ENCODE measurements around the gene DGKD.

Gene DGKD

DNA sequence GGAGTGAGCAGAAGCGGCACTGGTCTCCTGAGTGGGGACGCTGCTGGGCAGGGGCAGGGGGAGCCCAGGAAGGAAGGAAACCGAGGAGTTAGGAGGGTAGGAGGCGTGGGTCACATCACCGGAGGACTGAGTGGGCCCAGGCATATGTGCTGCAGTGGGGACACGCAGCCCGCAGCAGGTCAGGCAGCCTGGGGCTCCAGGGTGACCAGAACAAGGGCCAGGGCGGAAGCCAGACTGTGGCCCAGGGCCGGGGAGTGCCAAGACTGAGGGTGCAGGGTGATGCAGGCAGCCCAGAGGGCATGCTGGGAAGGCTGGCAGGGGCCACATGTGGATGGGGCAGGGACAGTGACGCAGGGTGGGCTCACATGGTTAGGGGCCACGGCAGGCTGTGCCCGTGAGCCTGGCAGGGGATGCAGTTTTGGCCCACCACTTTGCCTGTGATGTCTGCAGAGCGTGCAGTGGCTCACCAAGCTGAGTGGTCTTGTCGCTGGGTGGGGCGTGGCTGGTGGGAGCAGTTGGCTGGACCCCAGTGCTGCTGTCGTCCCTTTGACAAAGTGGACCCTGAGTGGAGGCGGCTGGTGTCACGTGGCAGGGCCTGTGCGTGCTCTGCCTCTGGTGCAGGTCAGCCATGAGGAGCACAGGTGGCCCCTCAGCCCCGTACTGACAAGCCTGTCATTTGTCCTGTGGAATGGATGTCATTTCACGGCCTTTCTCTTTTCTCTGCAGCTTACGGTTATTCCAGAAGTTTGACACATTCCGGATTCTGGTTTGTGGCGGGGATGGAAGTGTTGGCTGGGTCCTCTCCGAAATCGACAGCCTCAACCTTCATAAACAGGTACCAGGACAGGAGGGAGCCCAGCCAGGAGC is 87.1 kb downstream of the DGKD start:
- Histone ChIP-seq H3K9me3 (ENCODE audit: insufficient read depth, low read depth, low read length) (no peaks in the 10 kb centered on the region), H3K4me3 (ENCODE audit: low read length, poor library complexity, severe bottlenecking) (no peak overlapping the region), H3K9me2 (replicated peaks; ENCODE audit: low read depth, low read length) (no peaks in the 10 kb centered on the region), H3K4me2 (ENCODE audit: low read depth, low read length, poor library complexity, severe bottlenecking) (no peak overlapping the region), H2AFZ (ENCODE audit: low read length) (no peak overlapping the region), H3K27me3 (ENCODE audit: insufficient read depth, low read length, poor library complexity, severe bottlenecking) (no peaks in the 10 kb centered on the region), H3K4me1 (ENCODE audit: insufficient read depth, low read length, poor library complexity, severe bottlenecking) (no peaks in the 10 kb centered on the region), H3K36me3 (ENCODE audit: insufficient read depth, low read length) (peaks cover 92% of the 10 kb centered on the region; the same call in 1 of the 2 replicates), H3F3A (ENCODE audit: low read depth) (no peaks in the 10 kb centered on the region), H4K20me1 (ENCODE audit: insufficient read depth, low read length, poor library complexity, severe bottlenecking) (no peaks in the 10 kb centered on the region), H3K9ac (ENCODE audit: low read depth, low read length, poor library complexity, severe bottlenecking) (no peak overlapping the region), H3K79me2 (ENCODE audit: insufficient read depth, low read length) (no peaks in the 10 kb centered on the region)
- no peak for TF ChIP-seq EZH2phosphoT487 (IDR thresholded peaks at IDR 0.05; ENCODE audit: borderline replicate concordance)
- TF ChIP-seq, protein P1, sequence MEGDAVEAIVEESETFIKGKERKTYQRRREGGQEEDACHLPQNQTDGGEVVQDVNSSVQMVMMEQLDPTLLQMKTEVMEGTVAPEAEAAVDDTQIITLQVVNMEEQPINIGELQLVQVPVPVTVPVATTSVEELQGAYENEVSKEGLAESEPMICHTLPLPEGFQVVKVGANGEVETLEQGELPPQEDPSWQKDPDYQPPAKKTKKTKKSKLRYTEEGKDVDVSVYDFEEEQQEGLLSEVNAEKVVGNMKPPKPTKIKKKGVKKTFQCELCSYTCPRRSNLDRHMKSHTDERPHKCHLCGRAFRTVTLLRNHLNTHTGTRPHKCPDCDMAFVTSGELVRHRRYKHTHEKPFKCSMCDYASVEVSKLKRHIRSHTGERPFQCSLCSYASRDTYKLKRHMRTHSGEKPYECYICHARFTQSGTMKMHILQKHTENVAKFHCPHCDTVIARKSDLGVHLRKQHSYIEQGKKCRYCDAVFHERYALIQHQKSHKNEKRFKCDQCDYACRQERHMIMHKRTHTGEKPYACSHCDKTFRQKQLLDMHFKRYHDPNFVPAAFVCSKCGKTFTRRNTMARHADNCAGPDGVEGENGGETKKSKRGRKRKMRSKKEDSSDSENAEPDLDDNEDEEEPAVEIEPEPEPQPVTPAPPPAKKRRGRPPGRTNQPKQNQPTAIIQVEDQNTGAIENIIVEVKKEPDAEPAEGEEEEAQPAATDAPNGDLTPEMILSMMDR (conservative IDR thresholded peaks at IDR 0.05; ENCODE audit: low read length): no peak

DNA sequence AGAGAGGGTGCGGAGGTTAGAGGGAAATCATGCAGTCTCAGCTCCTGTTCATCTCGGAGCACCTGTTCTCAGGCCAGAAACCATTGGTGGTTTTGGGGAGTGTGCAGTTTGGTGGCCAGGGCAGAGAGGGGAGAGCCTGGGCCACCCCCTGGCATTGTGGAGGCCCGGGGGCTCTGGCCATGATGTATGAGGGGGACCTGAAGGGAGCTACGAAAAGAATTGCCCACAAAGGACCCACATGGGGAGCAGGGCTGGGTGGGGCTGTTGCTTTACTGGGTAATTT is 87.7 kb downstream of the DGKD start:
- peaks cover 92% of the 10 kb centered on the region; the same call in 1 of the 2 replicates for H3K36me3 ChIP-seq (ENCODE audit: insufficient read depth, low read length)
- H3K4me1 ChIP-seq (ENCODE audit: insufficient read depth, low read length, poor library complexity, severe bottlenecking): no peaks in the 10 kb centered on the region
- no peak overlapping the region for H2AFZ ChIP-seq (ENCODE audit: low read length)
- no peak for TF ChIP-seq EZH2phosphoT487 (IDR thresholded peaks at IDR 0.05; ENCODE audit: borderline replicate concordance)
- TF ChIP-seq, protein P1 (conservative IDR thresholded peaks at IDR 0.05; ENCODE audit: low read length): no peak
- no peaks in the 10 kb centered on the region for H3K79me2 ChIP-seq (ENCODE audit: insufficient read depth, low read length)
- no peaks in the 10 kb centered on the region for H3K9me3 ChIP-seq (ENCODE audit: insufficient read depth, low read depth, low read length)
- H4K20me1 ChIP-seq (ENCODE audit: insufficient read depth, low read length, poor library complexity, severe bottlenecking): no peaks in the 10 kb centered on the region
- H3F3A ChIP-seq (ENCODE audit: low read depth): no peaks in the 10 kb centered on the region
- H3K4me3 ChIP-seq (ENCODE audit: low read length, poor library complexity, severe bottlenecking): no peak overlapping the region
- H3K27me3 ChIP-seq (ENCODE audit: insufficient read depth, low read length, poor library complexity, severe bottlenecking): no peaks in the 10 kb centered on the region
- H3K9ac ChIP-seq (ENCODE audit: low read depth, low read length, poor library complexity, severe bottlenecking): no peak overlapping the region
- no peaks in the 10 kb centered on the region for H3K9me2 ChIP-seq (replicated peaks; ENCODE audit: low read depth, low read length)
- H3K4me2 ChIP-seq (ENCODE audit: low read depth, low read length, poor library complexity, severe bottlenecking): no peak overlapping the region

GRCh38 chr2:233443511-233444183 is 89.4 kb downstream of the DGKD start:
- H3K4me1 ChIP-seq (ENCODE audit: insufficient read depth, low read length, poor library complexity, severe bottlenecking): no peaks in the 10 kb centered on the region
- H3K36me3 ChIP-seq (ENCODE audit: insufficient read depth, low read length): peaks cover 91% of the 10 kb centered on the region; the same call in 1 of the 2 replicates
- H2AFZ ChIP-seq (ENCODE audit: low read length): no peak overlapping the region
- no peaks in the 10 kb centered on the region for H3K9me2 ChIP-seq (replicated peaks; ENCODE audit: low read depth, low read length)
- no peaks in the 10 kb centered on the region for H4K20me1 ChIP-seq (ENCODE audit: insufficient read depth, low read length, poor library complexity, severe bottlenecking)
- no peak for TF ChIP-seq EZH2phosphoT487 (IDR thresholded peaks at IDR 0.05; ENCODE audit: borderline replicate concordance)
- TF ChIP-seq, protein P1 (conservative IDR thresholded peaks at IDR 0.05; ENCODE audit: low read length): peak; percentile 84
- H3K9ac ChIP-seq (ENCODE audit: low read depth, low read length, poor library complexity, severe bottlenecking): no peak overlapping the region
- H3K4me2 ChIP-seq (ENCODE audit: low read depth, low read length, poor library complexity, severe bottlenecking): no peak overlapping the region
- no peaks in the 10 kb centered on the region for H3F3A ChIP-seq (ENCODE audit: low read depth)
- H3K79me2 ChIP-seq (ENCODE audit: insufficient read depth, low read length): no peaks in the 10 kb centered on the region
- H3K9me3 ChIP-seq (ENCODE audit: insufficient read depth, low read depth, low read length): no peaks in the 10 kb centered on the region
- no peak overlapping the region for H3K4me3 ChIP-seq (ENCODE audit: low read length, poor library complexity, severe bottlenecking)
- H3K27me3 ChIP-seq (ENCODE audit: insufficient read depth, low read length, poor library complexity, severe bottlenecking): no peaks in the 10 kb centered on the region

Data from Loucy (cell line).